Neural cell (in vitro differentiated cells): ENCODE measurements around the gene KLHDC7B. TPM values are rescaled to one million over a fixed set of nuclear protein-coding genes. Genes with fewer than 3 reads are reported as not detected.

Source experiments
- H2AFZ ChIP-seq: fragments of 200-600, 300-800 bp; sonication (generic), shearing (Covaris generic); 2 replicates; pipeline ENCODE4 v1.6.0; 2014; ENCODE audit warnings: low read depth, mild to moderate bottlenecking, antibody characterized with exemption, low read length, moderate library complexity
- H3F3A ChIP-seq: fragments of 200-600 bp; shearing (Covaris generic); 2 replicates; pipeline ENCODE4 v1.6.1; 2016; ENCODE audit warnings: mild to moderate bottlenecking, moderate library complexity, mixed read lengths, antibody characterized with exemption, low read length; ENCODE audit not compliant: insufficient read depth, poor library complexity, severe bottlenecking
- H3K27ac ChIP-seq: fragments of 200-600, 300-800 bp; sonication (generic), shearing (Covaris generic); 2 replicates; pipeline ENCODE4 v1.5.1; 2014; ENCODE audit warnings: mild to moderate bottlenecking, low read length, moderate library complexity
- H3K27me3 ChIP-seq: fragments of 300-800, 200-600 bp; sonication (generic), shearing (Covaris generic); 2 replicates; pipeline ENCODE4 v1.6.0; 2014; ENCODE audit warnings: mild to moderate bottlenecking, low read depth, low read length, moderate library complexity; ENCODE audit not compliant: insufficient read depth
- H3K36me3 ChIP-seq: fragments of 300-800, 200-600 bp; sonication (generic), shearing (Covaris generic); 2 replicates; pipeline ENCODE4 v1.5.1; 2014; ENCODE audit warnings: mild to moderate bottlenecking, antibody characterized with exemption, low read length, moderate library complexity; ENCODE audit not compliant: insufficient read depth
- H3K4me2 ChIP-seq: fragments of 300-800, 200-600 bp; sonication (generic), shearing (Covaris generic); 2 replicates; pipeline ENCODE4 v1.6.0; 2014; ENCODE audit warnings: mild to moderate bottlenecking, low read length
- H3K4me3 ChIP-seq: fragments of 300-800, 200-600 bp; sonication (generic), shearing (Covaris generic); 2 replicates; pipeline ENCODE4 v1.5.1; 2014; ENCODE audit warnings: mild to moderate bottlenecking, low read length, moderate library complexity
- H3K79me2 ChIP-seq: fragments of 200-600 bp; shearing (Covaris generic); replicated peaks from 2 replicates; pipeline ENCODE4 v1.6.0; 2014; ENCODE audit warnings: mild to moderate bottlenecking, low read length, moderate library complexity; ENCODE audit not compliant: insufficient read depth
- H3K9ac ChIP-seq: fragments of 300-800, 200-600 bp; sonication (generic), shearing (Covaris generic); 2 replicates; pipeline ENCODE4 v1.6.1; 2016; ENCODE audit warnings: mild to moderate bottlenecking, low read length, mixed read lengths
- H3K9me2 ChIP-seq: fragments of 200-600 bp; shearing (Covaris generic); 2 replicates; pipeline ENCODE4 v1.6.1; 2016; ENCODE audit warnings: mild to moderate bottlenecking, low read length, mixed read lengths; ENCODE audit not compliant: insufficient read depth
- H3K9me3 ChIP-seq: fragments of 200-600, 300-800 bp; sonication (generic), shearing (Covaris generic); 2 replicates; pipeline ENCODE4 v1.6.1; 2016; ENCODE audit warnings: mild to moderate bottlenecking, mixed run types, low read length, moderate library complexity, mixed read lengths
- H4K20me1 ChIP-seq: fragments of 200-600 bp; shearing (Covaris generic); 2 replicates; pipeline ENCODE4 v1.6.1; 2016; ENCODE audit warnings: mild to moderate bottlenecking, mixed run types; ENCODE audit not compliant: insufficient read depth
- CTCF ChIP-seq: fragments of 450-650 bp; IDR thresholded peaks from 2 replicates; pipeline ENCODE4 v1.5.1; 2014; ENCODE audit warnings: antibody characterized with exemption, mild to moderate bottlenecking, moderate library complexity; ENCODE audit not compliant: poor library complexity, severe bottlenecking
- EP300 ChIP-seq: fragments of 450-650 bp; conservative IDR thresholded peaks from 2 replicates; pipeline ENCODE4 v1.6.1; 2014; ENCODE audit warnings: antibody characterized with exemption, mild to moderate bottlenecking, moderate library complexity; ENCODE audit not compliant: poor library complexity, severe bottlenecking
- EZH2 ChIP-seq: fragments of 200-600, 300-800 bp; shearing (Covaris generic), sonication (generic); IDR thresholded peaks from 2 replicates; pipeline ENCODE4 v1.6.1; 2014; ENCODE audit warnings: antibody characterized with exemption, low read length, borderline replicate concordance, mild to moderate bottlenecking; ENCODE audit not compliant: insufficient read depth, poor library complexity, severe bottlenecking
- MXI1 ChIP-seq: fragments of 450-650 bp; conservative IDR thresholded peaks from 2 replicates; pipeline ENCODE4 v1.6.1; 2014; ENCODE audit warnings: antibody characterized with exemption, mild to moderate bottlenecking; ENCODE audit not compliant: poor library complexity, severe bottlenecking
- POLR2AphosphoS5 ChIP-seq: IDR thresholded peaks from 2 replicates; pipeline ENCODE4 v1.6.1; 2012
- RAD21 ChIP-seq: fragments of 450-650 bp; conservative IDR thresholded peaks from 2 replicates; pipeline ENCODE4 v1.6.1; 2014; ENCODE audit warnings: antibody characterized with exemption, mild to moderate bottlenecking, moderate library complexity
- REST ChIP-seq: IDR thresholded peaks from 2 replicates; pipeline ENCODE4 v1.6.1; 2012; ENCODE audit warnings: borderline replicate concordance
- SMC3 ChIP-seq: fragments of 450-650 bp; conservative IDR thresholded peaks from 2 replicates; pipeline ENCODE4 v1.6.1; 2014; ENCODE audit warnings: antibody characterized with exemption, mild to moderate bottlenecking, moderate library complexity; ENCODE audit not compliant: poor library complexity
- TAF1 ChIP-seq: IDR thresholded peaks from 2 replicates; pipeline ENCODE4 v1.6.1; 2012; ENCODE audit warnings: low read depth
- polyA plus RNA-seq: library from polyadenylated mRNA; depleted of rRNA; stranded (reverse); fragments of >200 nt; gene quantifications from 2 replicates; pipeline ENCODE4 v1.2.3, GENCODE V29; 2014

Gene KLHDC7B
- polyA plus RNA-seq, 1 donor from 2014 or later: not detected

GRCh38 chr22:50587407-50587806 is 41.7 kb downstream of the KLHDC7B start:
- Histone ChIP-seq H3F3A (no peaks in the 10 kb centered on the region), H3K36me3 (no peaks in the 10 kb centered on the region), H2AFZ (no peak overlapping the region), H3K9me2 (no peaks in the 10 kb centered on the region), H3K79me2 (no peaks in the 10 kb centered on the region), H4K20me1 (no peaks in the 10 kb centered on the region), H3K4me2 (no peak overlapping the region), H3K27ac (no peak overlapping the region), H3K27me3 (no peaks in the 10 kb centered on the region), H3K9me3 (no peaks in the 10 kb centered on the region), H3K9ac (no peak overlapping the region), H3K4me3 (no peak overlapping the region)
- no peak for TF ChIP-seq TAF1
- no peak for TF ChIP-seq SMC3
- no peak for TF ChIP-seq CTCF
- no peak for TF ChIP-seq EP300
- TF ChIP-seq MXI1: no peak
- TF ChIP-seq RAD21: no peak
- TF ChIP-seq REST: no peak
- TF ChIP-seq EZH2: no peak
- no peak for TF ChIP-seq POLR2AphosphoS5

GRCh38 chr22:50595189-50595588 is 49.5 kb downstream of the KLHDC7B start:
- Histone ChIP-seq H3K9me3 (no peaks in the 10 kb centered on the region), H3K9ac (no peak overlapping the region), H3K4me2 (no peak overlapping the region)

More at GRCh38 chr22:50595189-50595588, 49.5 kb downstream of the KLHDC7B start:
- Histone ChIP-seq H2AFZ (no peak overlapping the region), H4K20me1 (no peaks in the 10 kb centered on the region), H3K79me2 (no peaks in the 10 kb centered on the region), H3K9me2 (no peaks in the 10 kb centered on the region), H3K27me3 (no peaks in the 10 kb centered on the region), H3K4me3 (no peak overlapping the region), H3K27ac (no peak overlapping the region), H3F3A (no peaks in the 10 kb centered on the region), H3K36me3 (no peaks in the 10 kb centered on the region)
- TF ChIP-seq REST (no peak), RAD21 (no peak), SMC3 (no peak), EZH2 (no peak), TAF1 (no peak), POLR2AphosphoS5 (no peak)
